Right ventricle myocardium superior (tissue), 1 donor: ENCODE results near the gene FBXO8. TPM values are rescaled to one million over a fixed set of nuclear protein-coding genes. Genes with fewer than 3 reads are reported as not detected.
"Not testable (repeated sequence)": the region's sequence is repeated elsewhere in the genome, so short reads cannot be mapped to it uniquely, and the experiment has no call there.

Experiments used
- ATAC-seq: fragments of 200-7000 bp; cut with Tn5 transposase; one replicate; pipeline ENCODE4 v1.9.1; 2020; ENCODE audit warnings: mild to moderate bottlenecking; ENCODE audit not compliant: poor library complexity
- DNase-seq: peaks from one replicate; pipeline ENCODE4 v3.0.0-alpha.2; 2020
- intact Hi-C: fragments of 100-400 bp; cut with DNase I; formaldehyde crosslinking; loops from one replicate; pipeline ENCODE4 v1.11.2; 2022
- total RNA-seq: library from RNA; stranded (reverse); fragmentation: NEBNext Ultra II Directional; extraction: Animal tissue kit (Norgen Biotek cat#: 25700); gene quantifications from one replicate; pipeline ENCODE4 v1.2.1, GENCODE V29; 2021
- donor health status: DM: no; HTN: yes; CAD: no; lungs with severe emphysema.

The FBXO8 gene
- total RNA-seq, 1 donor from 2014 or later = 27.5 TPM

DNA sequence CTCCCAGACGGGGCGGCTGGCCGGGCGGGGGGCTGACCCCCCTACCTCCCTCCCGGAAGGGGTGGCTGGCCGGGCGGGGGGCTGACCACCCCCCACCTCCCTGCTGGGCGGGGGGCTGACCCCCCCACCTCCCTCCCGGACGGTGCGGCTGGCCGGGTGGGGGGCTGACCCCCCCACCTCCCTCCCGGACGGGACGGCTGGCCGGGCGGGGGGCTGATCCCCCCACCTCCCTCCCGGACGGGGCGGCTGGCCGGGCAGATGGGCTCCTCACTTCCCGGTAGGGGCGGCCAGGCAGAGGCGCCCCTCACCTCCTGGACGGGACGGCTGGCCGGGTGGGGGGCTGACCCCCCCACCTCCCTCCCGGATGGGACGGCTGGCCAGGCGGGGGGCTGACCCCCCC is 11.2 kb upstream of the FBXO8 start:
- ATAC-seq, intact Hi-C loops, DNase-seq: not testable (repeated sequence)

DNA sequence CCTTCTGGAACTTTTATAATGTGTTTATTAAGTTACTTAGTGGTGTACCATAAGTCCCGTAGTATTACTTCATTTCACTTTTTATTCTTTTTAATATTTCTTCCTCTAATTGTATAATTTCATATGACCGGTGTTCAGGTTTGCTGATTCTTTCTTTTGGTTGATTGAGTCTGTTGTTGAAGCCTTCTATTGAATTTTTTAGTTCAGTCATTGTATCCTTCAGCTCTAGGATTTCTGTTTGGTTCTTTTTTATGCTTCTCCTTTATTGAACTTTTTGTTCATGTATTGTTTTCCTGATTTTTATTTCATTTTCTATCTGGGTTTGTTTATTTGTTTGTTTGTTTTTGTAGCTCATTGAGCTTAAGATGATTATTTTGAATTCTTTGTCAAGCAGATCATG is 9.0 kb upstream of the FBXO8 start:
- intact Hi-C loops = no loop called here
- DNase-seq (no peak), ATAC-seq (no peak)

- no peak for DNase-seq
- intact Hi-C loops = no loop called here
- ATAC-seq = no peak
These were observed 3.4 kb upstream of the FBXO8 start for GRCh38 chr4:174286870-174287269.

DNA sequence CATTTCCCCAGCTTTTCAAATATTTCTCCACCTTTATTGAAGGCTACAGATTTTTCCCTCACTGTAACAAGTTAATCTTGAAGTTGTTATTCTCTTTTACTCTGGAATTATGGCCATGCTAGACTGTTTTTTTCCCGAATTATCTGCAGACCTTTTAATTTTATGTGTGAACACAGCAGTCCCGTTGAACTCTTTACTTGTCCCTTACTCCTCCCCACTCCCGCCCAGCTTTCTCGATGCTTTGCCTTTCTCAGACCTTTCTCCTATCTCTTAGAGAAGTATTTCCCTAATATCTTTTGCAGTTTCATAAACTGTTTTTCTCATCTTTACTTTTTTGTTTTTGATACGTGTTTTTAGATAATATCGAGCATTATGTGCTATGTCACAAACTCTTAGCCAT is 1.0 kb upstream of the FBXO8 start:
- intact Hi-C loops = no loop called here
- ATAC-seq (no peak), DNase-seq (no peak)

- ATAC-seq = peak; percentile 99
- intact Hi-C loops = no loop called here
- DNase-seq = peak; percentile 79
These were observed 496 bp downstream of the FBXO8 start for GRCh38 chr4:174282836-174283506.

- DNase-seq (no peak), ATAC-seq (no peak)
- intact Hi-C loops = no loop called here
These were observed 1.6 kb downstream of the FBXO8 start for GRCh38 chr4:174281901-174282300.

DNA sequence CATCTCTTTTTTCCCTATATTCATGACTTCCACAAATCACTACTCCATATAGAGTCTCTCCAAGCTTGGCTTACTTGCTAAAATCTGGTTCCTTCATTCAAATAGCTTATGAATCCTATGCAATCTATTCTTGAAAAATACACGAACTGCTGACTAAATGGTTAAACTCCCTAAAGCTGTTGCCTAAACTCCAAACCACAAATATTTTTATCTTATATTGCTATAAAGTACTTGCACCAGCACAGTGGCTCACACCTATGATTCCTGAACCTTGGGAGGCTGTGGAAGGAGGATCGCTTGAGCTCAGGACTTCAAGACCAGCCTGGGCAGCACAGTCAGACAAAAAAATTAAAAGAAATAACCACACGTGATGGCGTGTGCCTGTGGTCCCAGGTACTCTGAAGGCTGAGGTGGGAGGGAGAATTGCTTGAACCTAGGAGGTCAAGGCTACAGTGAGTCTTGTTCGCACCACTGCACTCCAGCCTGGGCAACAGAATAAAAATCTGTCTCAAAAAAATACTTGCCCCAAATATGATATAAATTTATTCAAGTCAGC is 2.2 kb downstream of the FBXO8 start:
- ATAC-seq (no peak), DNase-seq (no peak)
- intact Hi-C loops = no loop called here

DNA sequence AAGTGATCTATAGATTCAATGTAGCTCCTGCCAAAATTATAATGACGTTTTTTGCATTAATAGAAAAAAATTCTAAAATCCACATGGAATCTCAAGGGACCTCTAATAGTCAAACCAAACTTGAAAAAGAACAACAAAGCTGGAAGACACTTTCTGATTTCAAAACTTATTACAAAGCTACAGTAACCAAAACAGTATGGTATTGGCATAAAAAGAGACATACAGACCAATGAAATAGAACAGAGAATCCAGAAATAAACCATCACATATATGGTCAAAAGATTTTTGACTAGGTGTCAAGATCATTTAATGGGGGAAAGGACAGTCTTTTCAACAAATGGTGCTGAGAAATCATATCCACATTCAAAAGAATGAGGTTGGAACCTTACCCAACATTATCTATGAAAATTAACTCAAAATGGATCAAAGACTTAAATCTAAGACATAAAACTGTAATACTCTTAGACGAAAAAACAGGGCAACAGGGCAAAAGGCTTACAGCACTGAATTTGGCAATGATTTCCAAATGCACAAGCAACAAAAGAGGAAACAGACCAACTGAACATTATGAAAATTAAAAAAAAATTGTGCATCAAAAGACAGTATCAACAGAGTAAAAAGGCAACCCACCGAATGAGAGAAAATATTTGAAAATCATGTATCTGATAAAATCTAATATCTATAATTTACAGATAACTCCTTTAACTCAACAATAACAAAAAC is 3.9 kb downstream of the FBXO8 start:
- intact Hi-C loops = no loop called here
- ATAC-seq = no peak

GRCh38 chr4:174278467-174278866 is 5.0 kb downstream of the FBXO8 start:
- no peak for ATAC-seq
- DNase-seq = no peak
- intact Hi-C loops = no loop called here

More for the DNA sequence above, 3.9 kb downstream of the FBXO8 start:
- DNase-seq = no peak

- ATAC-seq = no peak
- intact Hi-C loops = no loop called here
- no peak for DNase-seq
These were observed 6.0 kb downstream of the FBXO8 start for GRCh38 chr4:174277433-174277832.

GRCh38 chr4:174275101-174275500 is 8.4 kb downstream of the FBXO8 start:
- intact Hi-C loops = no loop called here
- DNase-seq (no peak), ATAC-seq (no peak)

GRCh38 chr4:174274436-174274835 is 9.0 kb downstream of the FBXO8 start:
- ATAC-seq (no peak), DNase-seq (no peak)
- intact Hi-C loops = no loop called here

GRCh38 chr4:174273930-174274329 is 9.5 kb downstream of the FBXO8 start:
- ATAC-seq (no peak), DNase-seq (no peak)
- intact Hi-C loops = no loop called here

DNA sequence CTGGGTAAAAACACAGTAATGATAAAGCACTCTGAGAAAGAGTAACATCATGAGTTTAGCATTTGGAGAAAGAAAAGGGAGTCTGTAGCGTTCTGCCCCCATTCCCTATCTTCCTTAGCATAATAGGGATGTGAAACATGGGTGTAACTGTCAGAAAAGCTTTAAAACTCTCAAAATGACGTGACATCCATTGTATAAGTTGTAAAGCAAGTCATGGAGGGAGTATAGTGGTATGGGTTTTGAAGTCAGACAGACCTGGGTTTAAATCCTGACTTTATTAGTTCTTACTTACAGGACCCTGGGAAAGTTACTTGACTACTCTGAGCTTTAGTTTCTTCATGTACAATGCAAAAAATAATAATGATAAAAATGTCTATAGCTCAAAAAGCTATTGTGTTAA is 17.1 kb downstream of the FBXO8 start:
- intact Hi-C loops = no loop called here
- DNase-seq (no peak), ATAC-seq (no peak)

- ATAC-seq (no peak), DNase-seq (no peak)
- intact Hi-C loops = no loop called here
These were observed 17.6 kb downstream of the FBXO8 start for GRCh38 chr4:174265916-174266315.

DNA sequence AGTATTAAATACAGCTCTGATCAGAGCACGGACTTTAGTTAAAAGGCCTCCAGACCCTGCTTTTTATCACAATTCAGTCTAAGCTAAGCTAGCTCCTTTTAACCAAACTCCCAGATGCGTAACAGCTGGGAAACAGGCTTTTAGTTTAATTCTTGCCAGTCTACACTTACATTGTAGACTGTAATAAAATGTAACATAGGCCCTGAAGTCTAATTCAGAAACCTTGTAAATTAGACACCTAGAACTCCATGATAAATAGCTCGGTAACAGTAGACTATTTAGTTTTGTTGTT is 20.1 kb downstream of the FBXO8 start:
- DNase-seq (no peak), ATAC-seq (no peak)
- intact Hi-C loops = no loop called here

- DNase-seq (no peak), ATAC-seq (peak; percentile 55)
- intact Hi-C loops = no loop called here
These were observed 20.6 kb downstream of the FBXO8 start for GRCh38 chr4:174262624-174263444.

GRCh38 chr4:174261432-174261831 is 22.0 kb downstream of the FBXO8 start:
- intact Hi-C loops, DNase-seq: not testable (repeated sequence)

DNA sequence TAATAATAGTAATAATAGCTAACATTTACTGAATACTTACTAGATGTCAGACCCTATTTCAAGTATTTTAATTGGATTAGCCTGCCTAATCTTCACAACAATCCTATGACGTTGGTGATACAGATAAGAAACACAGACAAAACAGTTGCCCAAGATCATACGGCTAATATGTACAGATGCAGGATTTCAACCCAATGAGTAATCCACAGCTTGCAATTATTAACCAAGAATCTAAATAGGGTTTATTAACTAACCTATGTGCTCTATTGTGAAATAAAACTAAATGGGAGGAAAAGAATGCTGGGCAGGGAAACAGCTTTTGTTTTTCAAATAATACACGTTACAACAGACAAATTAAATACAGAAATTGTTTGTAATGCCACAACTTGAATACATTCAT is 23.4 kb downstream of the FBXO8 start:
- intact Hi-C loops = no loop called here
- DNase-seq = no peak
- no peak for ATAC-seq

More at GRCh38 chr4:174261432-174261831, 22.0 kb downstream of the FBXO8 start:
- ATAC-seq = not testable (repeated sequence)

DNA sequence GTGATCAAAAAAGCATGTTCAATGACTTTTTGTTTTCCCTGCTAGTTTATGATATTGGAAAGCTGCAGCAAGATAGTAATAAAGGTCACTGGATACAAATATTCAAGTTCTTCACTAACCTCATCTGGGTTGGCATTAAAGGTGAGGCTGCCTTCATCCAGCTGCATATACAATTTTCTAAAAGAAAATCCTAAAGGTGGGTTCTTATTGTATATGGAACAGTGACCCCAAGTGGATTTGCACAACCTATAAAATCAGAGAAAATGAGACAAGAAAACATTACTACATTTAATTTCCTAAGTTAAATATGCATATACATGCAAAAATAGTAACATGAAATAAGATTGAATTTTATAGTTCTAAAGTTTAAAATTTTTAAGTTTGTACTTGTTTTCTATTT is 23.9 kb downstream of the FBXO8 start:
- intact Hi-C loops = no loop called here
- ATAC-seq = no peak
- DNase-seq = no peak
